Urothelium cell line (cell line): ENCODE measurements around the gene IRX4.
"Not testable (repeated sequence)": the region's sequence is repeated elsewhere in the genome, so short reads cannot be mapped to it uniquely, and the experiment has no call there.

ENCODE experiments used
- DNase-seq: peaks from one replicate; pipeline ENCODE4 v3.0.0; 2011; ENCODE audit warnings: low spot score, mixed read lengths
- FAIRE-seq: peaks from 2 replicates; lab custom pipeline; 2011; peaks lifted over from hg19 to GRCh38; lab: Jason Lieb, UNC

IRX4 gene

DNA sequence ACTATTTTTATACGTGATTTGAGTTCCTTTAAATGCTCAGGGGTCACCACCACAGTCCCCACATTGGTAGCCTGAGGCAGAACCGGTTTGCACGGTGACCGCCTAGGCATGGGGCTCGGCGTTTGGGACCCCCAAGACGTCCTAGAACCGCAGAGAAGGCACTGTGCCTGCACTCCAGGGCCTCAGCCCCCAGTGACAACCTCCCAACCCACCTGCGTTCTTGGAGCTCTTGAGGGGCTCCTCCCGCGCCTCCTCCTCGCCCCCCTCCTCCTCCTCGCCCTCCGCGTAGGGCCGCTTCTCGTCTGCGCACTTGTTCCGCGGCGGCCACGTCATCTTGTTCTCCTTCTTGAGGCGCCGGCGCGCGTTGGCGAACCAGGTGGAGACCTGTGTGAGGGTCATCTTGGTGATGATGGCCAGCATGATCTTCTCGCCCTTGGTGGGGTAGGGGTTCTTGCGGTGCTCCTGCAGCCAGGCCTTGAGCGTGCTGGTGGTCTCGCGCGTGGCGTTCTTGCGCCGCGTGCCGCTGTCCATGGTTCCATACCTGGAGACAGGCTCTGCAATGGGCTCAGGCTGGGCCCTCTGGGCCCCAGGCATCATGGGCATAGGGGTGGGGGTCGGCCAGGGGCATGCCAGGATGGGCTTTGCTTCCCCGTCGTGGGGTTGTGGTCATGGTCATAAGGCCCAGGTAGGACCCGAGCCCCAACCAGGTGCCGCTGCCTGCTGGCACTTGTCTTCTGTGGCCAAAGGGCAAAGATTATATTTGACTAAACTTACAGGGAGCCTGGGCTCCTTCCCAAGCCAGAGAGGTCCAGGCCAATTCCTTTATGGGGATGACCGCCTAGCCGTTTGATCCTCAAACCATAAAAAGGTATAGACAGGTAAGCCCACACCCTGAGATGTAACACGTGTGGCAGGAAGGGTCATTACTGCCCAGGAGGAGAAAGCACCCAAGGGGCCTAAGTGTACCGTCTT lies 3.1 kb downstream of the IRX4 start:
- no peak for FAIRE-seq

DNA sequence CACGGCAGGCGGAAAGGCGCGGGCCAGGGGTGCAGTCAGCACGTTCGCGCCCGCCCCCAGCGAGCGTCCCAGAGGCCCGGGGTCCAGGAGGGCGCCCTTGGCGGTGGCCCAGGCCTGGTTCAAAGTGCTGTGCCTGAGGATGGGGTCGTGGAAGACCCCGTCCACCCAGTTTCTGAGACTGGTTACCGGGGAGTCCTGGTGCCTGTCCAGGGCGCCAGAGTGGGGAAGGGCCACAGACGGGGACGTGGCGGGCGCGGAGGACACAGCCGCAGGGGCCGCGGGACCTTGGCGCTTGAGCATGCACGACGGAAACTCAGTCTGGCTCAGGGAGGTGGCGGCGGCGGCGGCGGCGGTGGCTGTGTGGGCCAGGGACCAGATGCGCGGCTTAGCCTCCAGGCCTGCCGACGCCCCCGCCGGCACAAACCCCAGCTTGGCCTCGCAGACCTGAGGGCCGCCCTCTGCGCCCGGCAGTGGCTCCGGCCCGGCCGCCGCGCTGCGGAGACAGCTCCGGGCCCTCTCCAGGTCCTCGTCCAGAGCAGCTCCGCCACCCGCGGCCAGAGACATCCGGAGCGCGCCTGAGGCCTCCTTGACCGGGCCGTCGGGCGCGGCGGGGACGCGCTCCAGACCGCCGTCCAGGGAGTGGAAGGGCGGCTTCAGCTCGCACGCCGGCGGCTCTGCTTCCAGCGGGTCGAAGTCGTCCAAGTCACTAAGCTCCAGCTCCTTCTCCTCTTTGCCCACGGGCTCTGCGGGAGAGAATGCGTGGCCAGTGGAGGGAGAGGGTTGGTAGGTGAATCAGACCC lies 4.5 kb downstream of the IRX4 start:
- FAIRE-seq (no peak), DNase-seq (no peak)

More for the DNA sequence above, 3.1 kb downstream of the IRX4 start:
- DNase-seq, result no peak

DNA sequence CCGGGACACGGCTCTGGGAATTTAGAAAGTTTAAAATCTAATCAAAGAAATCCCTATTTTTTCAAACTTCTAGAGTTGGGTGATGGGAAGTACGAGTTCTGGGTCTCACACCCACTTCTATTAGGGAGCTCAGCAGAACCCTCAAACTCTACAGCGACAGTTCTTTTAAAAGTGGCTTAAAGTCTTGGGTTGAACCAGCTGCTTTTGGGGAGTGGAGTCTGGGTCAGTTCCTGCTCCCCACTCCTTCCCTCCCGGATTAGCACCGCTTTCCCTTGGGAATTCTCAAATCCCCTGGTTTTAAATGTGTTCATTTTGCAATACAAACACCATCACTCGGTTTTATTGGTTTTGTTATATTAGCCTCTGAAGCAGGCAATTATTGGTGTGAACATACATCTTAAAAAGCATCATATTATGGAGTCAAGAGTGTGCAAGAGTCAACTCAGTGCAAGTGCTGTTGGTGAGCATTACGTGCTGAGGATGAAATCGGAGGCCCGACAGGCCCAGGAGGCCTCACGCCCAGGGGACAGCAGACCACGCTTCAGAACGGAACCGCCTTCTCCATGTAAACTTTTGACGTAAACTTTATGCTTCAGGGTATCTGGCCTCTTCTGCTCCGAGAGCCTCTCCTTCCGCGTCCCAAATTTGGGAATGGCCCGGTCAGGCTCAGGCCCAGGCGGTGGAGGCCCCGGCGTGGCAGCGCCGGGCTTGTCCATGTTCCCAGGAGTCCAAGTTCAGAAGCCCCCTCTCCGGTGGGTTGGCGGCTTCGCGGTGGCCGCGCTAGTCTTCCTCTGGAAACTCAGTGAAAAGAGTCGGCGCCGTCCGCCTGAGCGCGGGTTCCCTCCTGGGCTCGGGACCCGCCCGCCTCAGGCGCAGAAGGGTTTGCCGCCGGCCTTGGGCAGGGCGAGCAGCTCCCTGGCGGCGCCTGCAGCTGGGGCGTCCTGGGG lies 5.3 kb downstream of the IRX4 start:
- DNase-seq, result no peak
- FAIRE-seq, result no peak

DNA sequence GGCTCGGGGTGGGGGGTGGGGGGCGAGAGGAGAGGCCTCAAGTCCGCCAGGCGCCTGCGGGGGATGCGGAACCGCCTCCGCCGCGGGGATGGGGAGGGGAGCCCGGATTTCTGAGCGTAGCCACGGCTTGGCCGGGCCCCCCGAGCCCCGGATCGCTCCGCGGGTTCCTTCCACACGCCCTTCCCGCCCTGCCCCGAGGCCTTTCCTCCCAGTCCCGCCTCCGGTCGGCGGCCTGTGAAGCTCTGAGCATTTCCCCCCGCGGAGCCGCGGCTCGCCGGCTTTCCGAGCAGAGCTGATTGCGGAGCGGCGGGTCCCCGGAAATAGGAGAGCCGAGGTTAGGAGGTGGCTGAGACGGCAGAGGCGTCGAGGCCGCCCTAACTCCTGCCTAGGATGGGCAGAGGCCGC lies 6.1 kb downstream of the IRX4 start:
- FAIRE-seq (no peak), DNase-seq (no peak)

DNA sequence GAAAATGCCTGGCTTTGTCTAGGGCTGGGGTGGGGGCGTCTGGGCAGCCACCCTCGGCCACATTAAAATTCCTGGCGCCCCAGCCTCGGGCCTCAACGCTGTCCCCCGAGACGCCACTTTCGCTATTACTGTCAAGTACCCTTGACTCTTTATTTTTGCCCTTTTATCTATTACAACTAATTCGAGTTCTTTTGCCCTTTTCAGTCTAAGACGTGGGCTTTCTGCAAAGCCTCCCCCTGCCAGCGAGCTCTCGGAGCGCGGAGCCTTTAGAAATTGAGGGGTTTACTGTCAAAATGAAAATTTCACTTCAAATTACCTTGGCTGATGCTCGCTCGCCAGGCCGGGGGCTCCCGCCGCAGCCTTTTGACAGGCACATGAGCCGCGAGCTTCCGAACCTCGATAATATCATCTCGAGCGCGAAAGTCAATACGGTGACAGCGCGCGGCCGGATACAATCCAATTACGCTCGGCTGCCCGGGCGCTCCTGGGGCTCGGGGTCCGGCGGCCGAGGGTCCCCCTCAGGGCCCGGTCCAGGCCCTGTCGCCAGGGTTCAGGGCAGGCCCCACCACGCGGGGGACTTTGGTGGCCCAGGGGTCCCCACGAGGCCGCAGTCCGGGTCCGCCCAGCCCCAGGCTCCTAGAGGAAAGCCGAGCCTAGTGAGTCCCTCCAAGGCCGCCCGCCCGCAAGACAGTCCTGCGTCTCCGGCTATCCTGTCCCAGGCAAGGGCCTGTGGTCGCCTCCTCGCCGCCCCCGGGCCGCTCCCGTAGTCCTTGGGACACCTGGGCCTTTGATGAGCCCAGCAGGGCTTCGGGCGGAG lies 6.7 kb downstream of the IRX4 start:
- DNase-seq, result no peak
- no peak for FAIRE-seq

DNA sequence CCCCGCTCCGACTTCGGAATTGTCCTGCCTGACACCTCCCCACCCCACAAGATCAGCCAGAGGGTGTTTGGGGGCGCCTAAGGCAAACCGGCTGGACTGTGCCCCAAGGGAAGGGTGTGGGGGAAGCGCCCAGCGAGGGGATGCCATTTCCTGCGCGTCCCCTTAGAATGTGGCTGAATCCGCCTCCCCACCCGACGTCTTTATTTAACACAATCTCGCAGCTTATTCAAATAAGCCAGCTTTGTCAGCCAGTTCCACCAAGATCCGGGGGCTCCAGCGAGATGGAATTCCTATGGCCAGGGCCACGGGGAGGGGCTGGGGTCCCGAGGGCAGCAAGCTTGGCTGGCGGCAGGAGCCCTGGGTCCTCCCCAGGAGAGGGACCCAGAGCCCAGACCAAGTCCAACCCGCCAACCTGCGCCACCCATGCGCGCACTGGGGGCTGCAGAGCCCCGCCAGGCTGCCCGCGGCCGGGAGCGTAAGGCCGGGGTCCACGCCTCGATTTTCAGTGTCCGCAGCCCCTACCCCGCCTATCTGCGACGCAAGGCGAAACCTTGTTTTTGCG lies 7.4 kb downstream of the IRX4 start:
- DNase-seq (no peak), FAIRE-seq (no peak)

DNA sequence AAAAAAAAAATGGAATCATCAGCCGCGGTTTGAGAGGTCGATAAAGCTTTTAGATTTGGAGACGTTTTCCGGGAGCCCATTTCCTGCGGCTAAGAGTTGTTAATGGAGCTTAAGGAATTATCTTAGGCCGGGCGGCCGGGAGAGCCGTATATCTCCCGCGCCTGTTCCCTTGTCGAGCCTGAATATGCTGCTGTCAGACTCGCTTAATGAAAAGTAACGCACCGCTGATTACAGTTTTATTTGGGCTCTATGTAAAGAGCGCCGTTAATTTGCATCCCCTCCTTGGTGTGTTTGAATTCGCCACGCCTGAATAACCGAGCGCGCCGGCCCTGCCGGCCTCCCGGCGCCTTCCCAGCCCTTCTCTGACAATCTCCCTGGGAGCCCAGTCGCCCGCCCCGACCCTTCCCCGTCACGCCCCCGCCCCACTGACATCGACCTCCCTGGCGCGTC lies 7.9 kb downstream of the IRX4 start:
- DNase-seq (no peak), FAIRE-seq (no peak)

DNA sequence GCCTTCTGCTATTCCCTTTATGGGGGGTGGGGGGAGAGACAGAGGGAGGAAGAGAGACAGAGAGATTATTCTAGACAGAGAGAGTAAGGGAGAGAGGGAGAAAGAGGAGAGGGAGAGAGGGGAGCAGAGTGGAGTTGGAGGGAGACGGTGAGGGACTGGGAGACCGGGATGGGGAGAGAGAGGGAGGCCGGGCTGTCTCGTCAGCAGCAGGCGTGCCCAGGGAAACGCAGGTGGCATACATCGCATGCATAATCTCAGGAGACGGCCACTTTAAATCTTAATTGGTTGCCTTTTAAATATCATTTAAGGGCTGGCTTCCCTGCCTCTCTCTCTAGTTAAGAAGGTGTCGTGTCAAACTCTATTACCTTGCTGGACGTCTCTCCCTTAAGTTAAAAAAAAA lies 8.4 kb downstream of the IRX4 start:
- FAIRE-seq (no peak), DNase-seq (no peak)

DNA sequence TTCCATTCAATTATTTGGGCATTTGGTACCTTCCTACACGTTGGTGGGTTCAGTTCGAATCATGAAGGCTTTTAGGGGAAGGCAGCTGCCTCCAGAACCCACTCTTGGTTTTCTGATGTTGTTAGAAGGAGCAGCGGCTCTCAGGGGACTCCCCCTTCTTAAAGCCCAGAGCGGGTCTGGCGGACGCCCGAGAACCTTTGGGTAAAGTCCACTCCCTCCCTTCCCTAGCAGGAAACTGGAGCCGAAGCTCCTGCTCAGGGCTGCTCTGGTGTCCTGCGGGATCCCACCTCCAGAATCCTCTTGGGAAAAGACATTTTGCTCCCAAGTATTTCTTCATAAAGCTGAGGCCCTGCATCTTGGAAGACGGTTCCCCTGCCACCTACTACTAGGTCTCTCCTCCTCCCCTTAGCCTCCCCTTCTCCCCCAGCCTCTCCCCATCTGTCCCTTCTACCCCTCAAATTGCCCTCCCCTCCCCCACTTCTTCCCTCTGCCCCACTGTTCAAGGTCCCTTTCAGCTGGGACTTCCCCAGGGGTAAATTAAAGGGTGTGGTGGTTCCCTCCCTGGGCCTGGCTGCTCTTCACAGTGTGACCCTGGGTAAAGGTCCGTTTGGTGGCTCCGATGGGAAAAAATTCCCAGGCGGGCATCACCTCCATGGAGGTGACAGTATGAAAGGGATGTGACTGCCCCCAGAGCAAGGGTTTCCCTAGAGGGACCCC lies 9.3 kb downstream of the IRX4 start:
- FAIRE-seq (no peak), DNase-seq (no peak)

DNA sequence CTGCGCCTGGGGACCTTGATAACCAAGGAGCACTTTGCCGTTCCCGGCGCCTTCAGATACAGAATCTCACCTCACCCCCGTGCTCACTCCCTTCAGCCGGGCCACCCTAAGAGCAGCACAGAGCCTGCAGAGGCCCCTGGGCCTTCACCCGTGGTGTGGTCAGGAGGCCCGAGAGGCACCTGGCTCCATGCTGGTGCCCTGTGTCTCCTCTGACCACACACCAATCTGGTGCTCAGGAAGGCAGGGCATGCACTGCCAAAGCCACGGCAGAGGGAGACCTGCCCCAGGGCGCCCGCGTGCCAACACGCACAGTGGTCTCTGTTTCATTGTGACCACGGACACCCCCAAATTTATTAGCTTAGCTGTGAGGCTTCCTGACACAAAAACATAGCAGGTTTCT lies 11.3 kb downstream of the IRX4 start:
- DNase-seq, result no peak
- no peak for FAIRE-seq

DNA sequence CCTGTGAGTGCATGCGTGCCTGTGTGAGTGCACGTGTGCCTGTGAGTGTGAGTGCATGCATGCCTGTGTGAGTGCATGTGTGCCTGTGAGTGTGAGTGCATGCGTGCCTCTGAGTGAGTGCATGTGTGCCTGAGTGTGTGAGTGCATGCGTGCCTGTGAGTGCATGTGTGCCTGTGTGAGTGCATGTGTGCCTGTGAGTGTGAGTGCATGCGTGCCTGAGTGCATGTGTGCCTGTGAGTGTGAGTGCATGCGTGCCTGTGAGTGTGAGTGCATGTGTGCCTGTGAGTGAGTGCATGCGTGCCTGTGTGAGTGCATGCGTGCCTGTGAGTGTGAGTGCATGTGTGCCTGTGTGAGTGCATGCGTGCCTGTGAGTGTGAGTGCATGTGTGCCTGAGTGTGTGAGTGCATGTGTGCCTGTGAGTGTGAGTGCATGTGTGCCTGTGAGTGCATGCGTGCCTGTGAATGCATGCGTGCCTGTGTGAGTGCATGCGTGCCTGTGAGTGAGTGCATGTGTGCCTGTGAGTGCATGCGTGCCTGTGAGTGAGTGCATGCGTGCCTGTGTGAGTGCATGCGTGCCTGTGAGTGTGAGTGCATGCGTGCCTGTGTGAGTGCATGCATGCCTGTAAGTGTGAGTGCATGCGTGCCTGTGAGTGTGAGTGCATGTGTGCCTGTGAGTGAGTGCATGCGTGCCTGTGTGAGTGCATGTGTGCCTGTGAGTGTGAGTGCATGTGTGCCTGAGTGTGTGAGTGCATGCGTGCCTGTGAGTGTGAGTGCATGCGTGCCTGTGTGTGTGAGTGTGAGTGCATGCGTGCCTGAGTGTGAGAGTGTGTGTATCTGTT lies 12.1 kb downstream of the IRX4 start:
- peak; percentile 96 for FAIRE-seq
- not testable (repeated sequence) for DNase-seq

DNA sequence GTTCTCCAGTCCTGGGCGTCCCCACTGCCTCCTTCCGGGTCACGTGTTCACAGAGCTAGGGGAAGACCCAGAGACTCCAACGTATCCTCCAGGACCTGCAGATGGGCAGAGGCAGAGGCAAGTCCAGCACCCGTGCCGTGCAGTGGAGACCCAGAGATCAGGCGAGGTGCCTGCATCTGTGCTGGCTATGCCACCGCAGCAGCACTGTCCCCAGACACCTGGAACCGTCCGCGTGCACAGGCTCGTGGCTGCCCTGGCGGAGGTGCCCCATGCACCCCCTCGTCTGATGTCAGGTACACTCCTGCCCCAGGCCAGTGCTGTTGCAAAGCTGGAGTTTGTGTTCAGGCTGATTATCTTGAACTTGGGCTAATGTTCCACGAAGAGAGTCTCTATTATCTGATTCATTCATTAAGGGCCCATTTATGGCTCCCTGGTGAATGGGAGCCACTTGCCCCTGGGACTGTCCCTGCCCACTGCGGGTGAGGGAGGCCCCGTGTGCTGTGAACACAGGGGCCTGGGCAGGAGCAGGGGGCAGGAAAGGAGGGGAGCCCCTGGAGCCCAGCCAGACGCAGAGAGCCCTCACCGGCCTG lies 13.7 kb downstream of the IRX4 start:
- no peak for DNase-seq
- no peak for FAIRE-seq

DNA sequence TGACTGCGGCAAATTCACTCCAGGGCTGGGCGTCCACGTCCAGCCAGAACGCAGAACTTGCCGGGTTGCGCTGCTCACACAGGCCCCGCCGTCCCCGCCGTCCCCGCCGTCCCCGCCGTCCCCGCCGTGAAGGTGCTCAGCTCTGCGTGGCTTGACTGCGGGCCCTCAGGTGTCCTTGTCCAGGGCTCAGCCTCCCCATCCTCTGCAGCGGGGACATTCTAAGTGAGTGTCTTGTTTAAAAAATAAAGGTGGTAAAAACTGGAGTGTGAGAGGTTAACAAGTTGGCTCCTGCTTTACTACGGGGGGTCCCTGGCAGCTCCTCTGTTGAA lies 14.9 kb downstream of the IRX4 start:
- no peak for FAIRE-seq
- no peak for DNase-seq

DNA sequence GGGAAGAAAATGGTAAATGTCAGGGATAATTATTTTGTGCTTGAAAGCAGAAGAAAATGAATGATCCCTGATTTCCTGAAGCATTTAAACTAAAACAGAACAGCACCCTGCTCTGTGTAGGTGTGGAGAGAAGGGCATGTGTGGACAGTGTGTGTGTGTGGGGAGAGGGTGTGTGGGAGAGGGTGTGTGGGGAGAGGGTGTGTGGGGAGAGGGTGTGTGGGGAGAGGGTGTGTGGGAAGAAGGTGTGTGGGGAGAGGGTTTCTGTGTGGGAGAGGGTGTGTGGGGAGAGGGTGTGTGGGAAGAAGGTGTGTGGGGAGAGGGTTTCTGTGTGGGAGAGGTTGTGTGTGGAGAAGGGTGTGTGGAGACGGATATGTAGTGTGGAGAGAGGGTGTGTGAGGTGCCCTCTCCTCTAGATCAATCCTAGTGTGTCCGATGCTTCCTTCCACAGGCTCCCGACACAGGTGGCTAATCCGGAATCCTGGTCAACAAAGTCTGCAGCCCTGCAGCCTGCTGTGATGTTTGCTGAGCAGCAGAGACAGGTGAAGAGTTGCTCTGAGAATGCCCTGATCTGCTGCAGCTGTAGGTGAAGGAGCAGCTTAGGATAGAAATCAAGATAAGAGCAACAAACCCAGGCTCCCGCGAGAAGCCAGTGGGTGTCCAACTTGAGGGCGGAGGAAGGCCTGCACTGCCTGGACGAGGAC lies 15.5 kb downstream of the IRX4 start:
- peak; percentile 99 for FAIRE-seq

DNA sequence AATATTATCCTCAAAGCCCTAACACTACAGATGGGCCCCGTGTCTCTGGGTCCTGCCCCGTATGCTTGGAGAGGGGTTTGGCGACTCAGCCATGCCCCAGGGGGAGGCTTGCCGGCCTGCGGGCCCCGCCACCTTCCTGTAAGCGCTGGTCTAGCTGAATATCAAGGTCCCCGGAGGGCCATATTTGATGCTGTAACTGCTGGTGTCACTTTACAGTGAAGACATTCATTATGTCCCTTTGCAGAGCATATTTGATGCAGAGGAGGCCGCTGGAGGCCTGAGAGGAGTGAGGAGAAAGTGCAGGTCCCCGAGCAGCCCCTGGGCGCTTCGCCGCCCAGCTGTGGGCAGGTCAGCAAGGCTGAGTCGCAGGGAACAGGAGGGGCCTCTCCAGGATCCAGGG lies 16.8 kb downstream of the IRX4 start:
- FAIRE-seq, result no peak
- no peak for DNase-seq

More for the DNA sequence above, 15.5 kb downstream of the IRX4 start:
- DNase-seq, result no peak

DNA sequence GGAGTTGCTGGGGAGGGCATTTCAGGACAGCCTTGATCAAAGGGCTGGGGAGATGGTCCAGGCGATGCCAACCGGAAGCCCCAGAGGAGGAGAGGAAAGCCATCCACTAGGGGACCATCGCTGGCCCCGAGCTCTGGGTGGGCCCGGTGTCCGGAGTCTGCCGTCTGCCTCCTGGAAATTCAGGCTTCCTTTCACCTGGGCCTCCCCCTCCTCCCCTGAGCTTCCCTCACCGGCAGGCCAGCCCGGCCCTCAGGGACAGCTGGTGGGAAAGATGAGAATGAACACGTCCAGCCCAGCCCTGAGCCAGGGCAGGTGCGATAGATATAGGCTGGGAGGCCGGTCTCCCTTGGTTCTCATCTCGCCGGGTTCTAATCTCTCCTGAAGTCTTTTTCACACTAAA lies 17.2 kb downstream of the IRX4 start:
- FAIRE-seq (no peak), DNase-seq (no peak)

DNA sequence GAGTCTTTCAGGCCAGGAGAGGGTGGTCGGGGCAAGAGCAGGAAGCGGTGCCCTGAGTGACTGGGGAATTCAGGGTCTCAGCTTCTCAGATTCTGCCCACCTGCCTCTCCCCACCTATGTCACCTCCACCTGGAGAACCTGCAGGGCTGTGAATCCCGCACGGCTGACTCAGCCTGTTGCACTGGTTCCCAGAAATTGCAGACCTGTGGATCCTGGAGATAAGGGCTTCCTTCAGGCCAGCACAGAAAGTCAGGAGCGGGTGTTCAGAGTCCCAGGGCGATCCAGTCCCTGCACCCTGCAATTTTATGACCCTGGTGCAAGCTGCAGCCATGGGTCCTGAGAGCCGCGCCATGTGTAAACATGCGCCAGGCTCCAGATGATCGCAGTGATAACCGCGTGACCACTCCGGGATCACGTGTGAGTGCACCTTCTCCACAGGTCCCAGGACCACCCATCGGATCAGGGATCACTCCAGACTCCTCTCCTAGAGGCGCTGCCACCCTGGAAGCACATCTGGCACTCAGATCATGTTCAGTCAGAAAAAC lies 17.8 kb downstream of the IRX4 start:
- DNase-seq (no peak), FAIRE-seq (no peak)
